NCI-H1092 (cell line): ENCODE measurements around the gene CORIN.

ENCODE experiments used
- DNase-seq: peaks from one replicate; lab custom pipeline; 2025; lab: John Stamatoyannopoulos, UW

The CORIN gene

GRCh38 chr4:47686294-47686872 lies 151.5 kb downstream of the CORIN start:
- no peak for DNase-seq

- DNase-seq = no peak
Observed at GRCh38 chr4:47675806-47676205, 162.1 kb downstream of the CORIN start.

GRCh38 chr4:47674144-47674543 lies 163.7 kb downstream of the CORIN start:
- DNase-seq = no peak

GRCh38 chr4:47672696-47673095 lies 165.2 kb downstream of the CORIN start:
- DNase-seq = no peak

GRCh38 chr4:47669946-47670345 lies 167.9 kb downstream of the CORIN start:
- peak; percentile 27 for DNase-seq

- peak; percentile 16 for DNase-seq
Observed at GRCh38 chr4:47668810-47669408, 169.0 kb downstream of the CORIN start.

GRCh38 chr4:47668256-47668655 lies 169.6 kb downstream of the CORIN start:
- DNase-seq = no peak

GRCh38 chr4:47667552-47667951 lies 170.3 kb downstream of the CORIN start:
- DNase-seq = no peak

- DNase-seq = no peak
Observed at GRCh38 chr4:47664051-47664826, 173.6 kb downstream of the CORIN start.

GRCh38 chr4:47662975-47663374 lies 174.9 kb downstream of the CORIN start:
- DNase-seq = no peak

- DNase-seq = no peak
Observed at GRCh38 chr4:47661741-47662140, 176.1 kb downstream of the CORIN start.

GRCh38 chr4:47659342-47659741 lies 178.5 kb downstream of the CORIN start:
- DNase-seq = no peak

- no peak for DNase-seq
Observed at GRCh38 chr4:47654972-47655693, 182.7 kb downstream of the CORIN start.

- DNase-seq = no peak
Observed at GRCh38 chr4:47652092-47652491, 185.8 kb downstream of the CORIN start.

GRCh38 chr4:47651231-47651630 lies 186.6 kb downstream of the CORIN start:
- no peak for DNase-seq

GRCh38 chr4:47650584-47651130 lies 187.2 kb downstream of the CORIN start:
- no peak for DNase-seq

GRCh38 chr4:47647544-47647943 lies 190.3 kb downstream of the CORIN start:
- no peak for DNase-seq

- no peak for DNase-seq
Observed at GRCh38 chr4:47647029-47647428, 190.8 kb downstream of the CORIN start.

- DNase-seq = no peak
Observed at GRCh38 chr4:47646372-47646771, 191.5 kb downstream of the CORIN start.

- DNase-seq = no peak
Observed at GRCh38 chr4:47643845-47644244, 194.0 kb downstream of the CORIN start.

GRCh38 chr4:47642985-47643760 lies 194.7 kb downstream of the CORIN start:
- DNase-seq = no peak
